C4-2B (cell line): ENCODE results near the gene CPSF4.
"Not testable (repeated sequence)": the region's sequence is repeated elsewhere in the genome, so short reads cannot be mapped to it uniquely, and the experiment has no call there.

ENCODE experiments used
- H3K27ac ChIP-seq: fragments of 450-650 bp; 2 replicates; pipeline ENCODE4 v1.5.1; 2017
- CTCF ChIP-seq: fragments of 450-650 bp; conservative IDR thresholded peaks from 2 replicates; pipeline ENCODE4 v1.5.1; 2017; ENCODE audit warnings: mild to moderate bottlenecking
- ZFX ChIP-seq: fragments of 450-650 bp; IDR thresholded peaks from 2 replicates; pipeline ENCODE4 v1.6.1; 2017

The CPSF4 gene

GRCh38 chr7:99409192-99409572 is 29.6 kb upstream of the CPSF4 start:
- TF ChIP-seq ZFX (no peak), CTCF (no peak)
- peak overlapping the region; percentile 98 for H3K27ac ChIP-seq

DNA sequence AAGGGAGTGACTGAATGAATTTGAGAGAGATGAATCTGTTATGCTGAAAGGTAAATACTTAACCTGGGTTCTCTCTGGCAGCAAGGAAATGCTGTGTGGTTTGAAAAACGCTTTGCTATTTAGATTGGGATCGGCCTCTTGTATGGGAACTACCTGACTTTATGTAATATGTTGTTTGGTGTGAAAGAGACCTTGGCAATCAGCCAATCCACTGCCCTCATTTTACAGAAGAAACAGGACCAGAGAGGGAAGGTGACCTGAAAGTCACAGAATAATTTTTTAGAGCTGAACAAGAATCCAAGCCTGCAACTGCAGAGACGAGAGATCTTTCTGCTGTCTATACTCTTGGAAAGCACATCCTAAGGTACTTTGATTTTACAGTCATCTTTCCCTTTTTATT is 28.9 kb upstream of the CPSF4 start:
- TF ChIP-seq CTCF (no peak), ZFX (no peak)
- peak overlapping the region; percentile 98; the same call in 1 of the 2 replicates for H3K27ac ChIP-seq

- no peak for TF ChIP-seq ZFX
Observed at GRCh38 chr7:99410635-99411034, 28.1 kb upstream of the CPSF4 start.

DNA sequence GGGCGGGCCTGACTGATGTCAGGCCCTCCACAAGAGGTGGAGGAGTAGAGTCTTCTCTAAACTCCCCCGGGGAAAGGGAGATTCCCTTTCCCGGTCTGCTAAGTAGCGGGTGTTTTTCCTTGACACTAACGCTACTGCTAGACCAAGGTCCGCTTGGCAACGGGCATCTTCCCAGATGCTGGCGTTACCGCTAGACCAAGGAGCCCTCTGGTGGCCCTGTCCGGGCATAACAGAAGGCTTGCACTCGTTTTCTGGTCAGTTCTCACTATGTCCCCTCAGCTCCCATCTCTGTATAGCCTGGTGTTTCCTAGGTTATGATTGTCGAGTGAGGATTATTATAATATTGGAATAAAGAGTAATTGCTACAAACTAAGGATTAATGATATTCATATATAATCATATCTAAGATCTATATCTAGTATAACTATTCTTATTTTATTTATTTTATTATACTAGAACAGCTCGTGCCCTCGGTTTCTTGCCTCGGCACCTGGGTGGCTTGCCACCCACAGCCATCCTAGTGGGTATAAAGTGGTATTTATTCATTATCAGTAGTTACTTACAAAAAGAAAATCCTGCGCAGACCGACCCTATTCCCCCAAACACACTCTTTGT is 23.1 kb upstream of the CPSF4 start:
- TF ChIP-seq CTCF: peak; percentile 88
- H3K27ac ChIP-seq: not testable (repeated sequence)

More at GRCh38 chr7:99410635-99411034, 28.1 kb upstream of the CPSF4 start:
- H3K27ac ChIP-seq: no peak overlapping the region

- TF ChIP-seq ZFX: no peak
- no peak for TF ChIP-seq CTCF
- H3K27ac ChIP-seq: no peak overlapping the region
Observed at GRCh38 chr7:99418260-99418659, 20.5 kb upstream of the CPSF4 start.

DNA sequence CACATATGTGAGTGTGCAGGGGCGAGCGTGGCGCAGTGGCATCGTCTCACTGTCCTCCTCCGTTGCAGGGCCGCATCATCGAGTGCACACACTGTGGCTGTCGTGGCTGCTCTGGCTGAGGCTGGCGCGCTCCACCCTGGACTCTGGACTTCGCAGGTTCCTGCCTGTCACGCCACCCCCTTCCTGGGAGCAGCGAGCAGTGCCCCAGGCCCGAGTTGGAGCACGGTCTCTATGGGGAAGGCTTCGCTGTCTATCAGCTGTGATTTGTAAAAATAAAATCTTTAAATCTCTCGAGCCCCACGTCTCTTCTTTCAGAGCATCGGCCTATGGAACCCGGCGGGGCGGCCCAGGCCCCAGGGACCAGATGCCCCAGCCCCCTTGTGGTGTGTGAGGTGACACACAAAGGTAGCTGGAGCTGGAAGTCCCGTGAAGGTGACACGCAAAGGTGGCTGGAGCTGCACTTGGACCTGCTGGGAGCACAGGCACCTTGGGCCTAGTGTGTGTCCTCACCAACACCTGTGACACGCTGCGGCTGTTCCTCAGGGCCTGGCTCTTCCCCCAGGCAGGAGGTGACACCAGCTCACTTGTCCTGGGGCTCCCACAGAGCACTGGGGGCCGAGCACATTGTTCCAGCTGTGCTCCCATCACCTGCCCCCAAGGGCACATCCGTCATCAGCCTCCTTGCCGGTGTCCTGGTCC is 19.3 kb upstream of the CPSF4 start:
- TF ChIP-seq ZFX (no peak), CTCF (no peak)
- H3K27ac ChIP-seq: no peak overlapping the region

- TF ChIP-seq ZFX (no peak), CTCF (no peak)
- H3K27ac ChIP-seq: no peak overlapping the region
Observed at GRCh38 chr7:99420213-99420612, 18.5 kb upstream of the CPSF4 start.

- TF ChIP-seq ZFX (no peak), CTCF (no peak)
- no peak overlapping the region for H3K27ac ChIP-seq
Observed at GRCh38 chr7:99420986-99421385, 17.8 kb upstream of the CPSF4 start.
